Prostate gland (tissue), 2 donors: ENCODE measurements around the gene GPR108.

Experiments
- POLR2A ChIP-seq: fragments of 450-650 bp; IDR thresholded peaks from one replicate; pipeline ENCODE4 v1.6.1; 2016; ENCODE audit warnings: antibody characterized with exemption, mild to moderate bottlenecking
- TF ChIP-seq, protein P1 (sequence below), 4 experiments: fragments of 200-600 bp in 2 of 4; fragments of 450-650 bp in 2 of 4; sonication (generic) in 2 of 4; IDR thresholded peaks; 1 replicate in 3 of 4; 2 replicates in 1 of 4; pipeline ENCODE4 v1.5.1; 2016 to 2019; ENCODE audit warnings: antibody characterized with exemption in 4 of 4, mild to moderate bottlenecking in 2 of 4, moderate library complexity in 2 of 4

DNA sequence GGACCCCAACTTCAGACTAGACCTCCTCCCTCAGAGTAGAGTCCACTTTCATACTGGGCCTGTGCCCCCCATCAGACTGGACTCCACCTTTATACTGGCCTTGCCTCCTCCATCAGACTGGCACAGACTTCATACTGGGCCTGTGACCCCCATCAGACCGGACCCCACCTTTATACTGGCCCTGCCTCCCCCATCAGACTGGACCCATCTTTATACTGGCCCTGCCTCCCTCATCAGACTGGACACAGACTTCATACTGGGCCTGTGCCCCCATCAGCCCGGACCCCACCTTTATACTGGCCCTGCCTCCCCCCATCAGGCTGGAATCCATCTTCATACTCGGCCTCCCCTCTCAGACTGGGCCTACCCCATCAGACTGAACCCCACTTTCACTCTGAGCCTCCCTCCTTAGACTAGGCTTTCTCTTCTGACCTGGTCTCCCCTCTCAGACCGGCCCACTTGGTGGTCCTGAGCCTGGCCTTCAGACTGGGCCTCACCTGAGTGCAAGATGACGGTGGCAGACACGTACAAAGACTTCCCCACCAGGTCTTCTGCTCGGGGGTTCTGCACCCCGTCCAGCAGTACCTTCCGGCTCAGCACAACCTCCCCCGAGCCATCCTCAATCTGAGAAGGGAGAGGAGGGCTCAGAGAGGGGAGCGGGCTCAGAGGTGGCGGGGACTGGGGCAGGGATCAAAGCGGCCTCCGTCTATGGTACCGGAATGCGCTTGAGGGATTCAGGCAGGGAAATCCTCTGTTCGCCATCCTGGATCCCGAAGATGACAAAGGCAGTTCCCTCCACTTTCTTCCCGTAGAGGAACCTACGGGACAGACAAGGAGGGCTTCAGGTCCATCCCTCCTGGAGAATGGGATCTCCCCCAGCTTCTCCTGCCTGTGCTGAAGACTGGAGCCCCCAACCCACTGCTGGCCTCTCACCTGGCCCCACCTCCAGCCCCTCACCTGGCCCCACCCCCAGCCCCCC, 24.4 kb downstream of the GPR108 start:
- TF ChIP-seq, protein P1, sequence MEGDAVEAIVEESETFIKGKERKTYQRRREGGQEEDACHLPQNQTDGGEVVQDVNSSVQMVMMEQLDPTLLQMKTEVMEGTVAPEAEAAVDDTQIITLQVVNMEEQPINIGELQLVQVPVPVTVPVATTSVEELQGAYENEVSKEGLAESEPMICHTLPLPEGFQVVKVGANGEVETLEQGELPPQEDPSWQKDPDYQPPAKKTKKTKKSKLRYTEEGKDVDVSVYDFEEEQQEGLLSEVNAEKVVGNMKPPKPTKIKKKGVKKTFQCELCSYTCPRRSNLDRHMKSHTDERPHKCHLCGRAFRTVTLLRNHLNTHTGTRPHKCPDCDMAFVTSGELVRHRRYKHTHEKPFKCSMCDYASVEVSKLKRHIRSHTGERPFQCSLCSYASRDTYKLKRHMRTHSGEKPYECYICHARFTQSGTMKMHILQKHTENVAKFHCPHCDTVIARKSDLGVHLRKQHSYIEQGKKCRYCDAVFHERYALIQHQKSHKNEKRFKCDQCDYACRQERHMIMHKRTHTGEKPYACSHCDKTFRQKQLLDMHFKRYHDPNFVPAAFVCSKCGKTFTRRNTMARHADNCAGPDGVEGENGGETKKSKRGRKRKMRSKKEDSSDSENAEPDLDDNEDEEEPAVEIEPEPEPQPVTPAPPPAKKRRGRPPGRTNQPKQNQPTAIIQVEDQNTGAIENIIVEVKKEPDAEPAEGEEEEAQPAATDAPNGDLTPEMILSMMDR (IDR thresholded peaks at IDR 0.05), result no peak
- no peak for TF ChIP-seq POLR2A
